Natural killer cell (primary cell): ENCODE results near the gene HSD17B13. TPM values are rescaled to one million over a fixed set of nuclear protein-coding genes. Genes with fewer than 3 reads are reported as not detected.

Experiments
- ATAC-seq, 3 donors: fragments of 150-1000 bp in 2 of 3; fragments of 200-7000 bp in 1 of 3; cut with Tn5 transposase; 1 replicate in 1 of 3; 2 replicates in 2 of 3; pipeline ENCODE4 v1.10.0; 2021; ENCODE audit warnings: mild to moderate bottlenecking in 2 of 3, moderate library complexity in 2 of 3
- DNase-seq, 2 donors: peaks; one replicate each; pipeline versions ENCODE4 v3.0.0 to v3.0.0-alpha.2; 2013 to 2021; ENCODE audit warnings: mixed read lengths in 1 of 2
- H3K27ac ChIP-seq: one replicate; pipeline ENCODE4 v1.5.1; 2013; ENCODE audit warnings: mild to moderate bottlenecking, low read length
- H3K27me3 ChIP-seq: one replicate; pipeline ENCODE4 v1.6.1; 2013; ENCODE audit warnings: low read length; ENCODE audit not compliant: control insufficient read depth, insufficient read depth
- H3K36me3 ChIP-seq: one replicate; pipeline ENCODE4 v1.6.1; 2013; ENCODE audit warnings: low read length; ENCODE audit not compliant: control insufficient read depth, insufficient read depth
- H3K4me1 ChIP-seq: one replicate; pipeline ENCODE4 v1.6.1; 2013; ENCODE audit warnings: low read length; ENCODE audit not compliant: control insufficient read depth, insufficient read depth
- H3K4me3 ChIP-seq: one replicate; pipeline ENCODE4 v1.5.1; 2013; ENCODE audit warnings: low read length
- H3K9me3 ChIP-seq: one replicate; pipeline ENCODE4 v1.6.1; 2013; ENCODE audit warnings: low read length; ENCODE audit not compliant: control insufficient read depth, insufficient read depth
- H3K27ac Mint-ChIP-seq, 2 donors: one replicate each; pipeline ENCODE4 v1.8.0; 2022; ENCODE audit warnings: mild to moderate bottlenecking in 2 of 2, mixed read lengths in 2 of 2, moderate library complexity in 1 of 2
- H3K27me3 Mint-ChIP-seq, 2 donors: one replicate each; pipeline ENCODE4 v1.8.0; 2022; ENCODE audit warnings: low read depth in 2 of 2, mixed read lengths in 2 of 2
- H3K36me3 Mint-ChIP-seq: one replicate; pipeline ENCODE4 v1.8.0; 2022; ENCODE audit warnings: mixed read lengths
- H3K4me1 Mint-ChIP-seq, 2 donors: one replicate each; pipeline ENCODE4 v1.8.0; 2022; ENCODE audit warnings: mixed read lengths in 2 of 2
- H3K4me3 Mint-ChIP-seq: one replicate; pipeline ENCODE4 v1.8.0; 2022; ENCODE audit warnings: mild to moderate bottlenecking, moderate library complexity, mixed read lengths
- H3K9me3 Mint-ChIP-seq, 2 donors: one replicate each; pipeline ENCODE4 v1.8.0; 2022; ENCODE audit warnings: mixed read lengths in 2 of 2
- CTCF ChIP-seq: fragments of 200-600 bp; IDR thresholded peaks from one replicate; pipeline ENCODE4 v1.8.0; 2022; ENCODE audit warnings: antibody characterized with exemption
- WGBS: methylation state at CpG from one replicate; pipeline ENCODE4 v1.1.7; 2013; ENCODE audit warnings: missing lambda C conversion rate; ENCODE audit not compliant: insufficient coverage; 5-methylcytosine and 5-hydroxymethylcytosine counted together
- intact Hi-C: fragments of 100-400 bp; cut with micrococcal nuclease; formaldehyde crosslinking; loops from one replicate; pipeline ENCODE4 v1.14.2; 2022
- total RNA-seq, 4 donors: library from RNA; stranded (reverse); fragments of 120-200 nt in 1 of 4; gene quantifications; one replicate each; pipeline versions ENCODE4 v1.2.3 to v1.2.4, GENCODE V29; 2013 to 2022

HSD17B13 gene
- total RNA-seq, 3 donors from 2014 or later (not counting 1 experiment from before 2014, with no cell fraction given): 0.33 to 0.95 (median 0.73) TPM

- no peaks in the 10 kb centered on the region for H3K36me3 Mint-ChIP-seq
- no peaks in the 10 kb centered on the region for H3K4me1 Mint-ChIP-seq
Measured at GRCh38 chr4:87274803-87275202, 47.9 kb downstream of the HSD17B13 start.

GRCh38 chr4:87274327-87274726, 48.4 kb downstream of the HSD17B13 start:
- no peak overlapping the region for H3K27ac Mint-ChIP-seq
- no peak for TF ChIP-seq CTCF
- intact Hi-C loops: no loop called here

More at GRCh38 chr4:87274803-87275202, 47.9 kb downstream of the HSD17B13 start:
- DNase-seq (no peak), ATAC-seq (no peak)
- TF ChIP-seq CTCF: no peak
- Mint-ChIP-seq H3K27ac (no peak overlapping the region), H3K4me3 (no peak overlapping the region), H3K27me3 (peaks cover 0 to 5% of the 10 kb centered on the region in 2 donors), H3K9me3 (no peaks in the 10 kb centered on the region)
- no peaks in the 10 kb centered on the region for H3K27me3 ChIP-seq
- intact Hi-C loops: no loop called here
- no peaks in the 10 kb centered on the region for H3K9me3 ChIP-seq
- no peaks in the 10 kb centered on the region for H3K36me3 ChIP-seq
- no peak overlapping the region for H3K27ac ChIP-seq
- H3K4me1 ChIP-seq: no peaks in the 10 kb centered on the region
- no peak overlapping the region for H3K4me3 ChIP-seq

GRCh38 chr4:87270825-87271224, 51.9 kb downstream of the HSD17B13 start:
- Histone ChIP-seq H3K4me1 (no peaks in the 10 kb centered on the region), H3K36me3 (no peaks in the 10 kb centered on the region), H3K4me3 (no peak overlapping the region), H3K9me3 (no peaks in the 10 kb centered on the region), H3K27ac (no peak overlapping the region), H3K27me3 (no peaks in the 10 kb centered on the region)
- H3K4me1 Mint-ChIP-seq: no peaks in the 10 kb centered on the region
- peaks cover 0 to 5% of the 10 kb centered on the region in 2 donors for H3K27me3 Mint-ChIP-seq
- intact Hi-C loops: no loop called here
- TF ChIP-seq CTCF: no peak
- ATAC-seq: no peak
- no peaks in the 10 kb centered on the region for H3K36me3 Mint-ChIP-seq
- no peaks in the 10 kb centered on the region for H3K9me3 Mint-ChIP-seq
- H3K27ac Mint-ChIP-seq: no peak overlapping the region
- DNase-seq: no peak
- 80% methylated on average over 6 of the region's 7 CpGs for WGBS
- H3K4me3 Mint-ChIP-seq: no peak overlapping the region

More at GRCh38 chr4:87274327-87274726, 48.4 kb downstream of the HSD17B13 start:
- peaks cover 0 to 5% of the 10 kb centered on the region in 2 donors for H3K27me3 Mint-ChIP-seq
- Histone ChIP-seq H3K9me3 (no peaks in the 10 kb centered on the region), H3K27ac (no peak overlapping the region), H3K4me3 (no peak overlapping the region), H3K27me3 (no peaks in the 10 kb centered on the region), H3K4me1 (no peaks in the 10 kb centered on the region), H3K36me3 (no peaks in the 10 kb centered on the region)
- DNase-seq: no peak
- H3K4me1 Mint-ChIP-seq: no peaks in the 10 kb centered on the region
- no peaks in the 10 kb centered on the region for H3K9me3 Mint-ChIP-seq
- H3K36me3 Mint-ChIP-seq: no peaks in the 10 kb centered on the region
- no peak overlapping the region for H3K4me3 Mint-ChIP-seq
- no peak for ATAC-seq

- intact Hi-C loops: no loop called here
- Mint-ChIP-seq H3K4me1 (no peaks in the 10 kb centered on the region), H3K4me3 (no peak overlapping the region), H3K27ac (no peak overlapping the region), H3K36me3 (no peaks in the 10 kb centered on the region), H3K27me3 (peaks cover 0 to 5% of the 10 kb centered on the region in 2 donors), H3K9me3 (no peaks in the 10 kb centered on the region)
- H3K36me3 ChIP-seq: no peaks in the 10 kb centered on the region
- H3K27ac ChIP-seq: no peak overlapping the region
- DNase-seq (peak in 1 of 2 donors; percentile 31), ATAC-seq (no peak)
- H3K27me3 ChIP-seq: no peaks in the 10 kb centered on the region
- no peak for TF ChIP-seq CTCF
- H3K9me3 ChIP-seq: no peaks in the 10 kb centered on the region
- H3K4me1 ChIP-seq: no peaks in the 10 kb centered on the region
- 57% methylated on average over 1 of the region's 3 CpGs for WGBS
- H3K4me3 ChIP-seq: no peak overlapping the region
Measured at GRCh38 chr4:87270144-87270543, 52.5 kb downstream of the HSD17B13 start.
